ENCODE data around the gene ARFRP1.
A peak's percentile ranks its signal among the peaks of the same experiment; 100 is the strongest.
"Not testable (repeated sequence)": the region's sequence is repeated elsewhere in the genome, so short reads cannot be mapped to it uniquely, and the experiment has no call there.

ARFRP1 gene

GRCh38 chr20:63671695-63672094 lies 36.1 kb downstream of the ARFRP1 start:
- not testable (repeated sequence) for DNase-seq

- DNase-seq = no peak
Measured at GRCh38 chr20:63668351-63668750, 39.4 kb downstream of the ARFRP1 start.

GRCh38 chr20:63667858-63668257 lies 39.9 kb downstream of the ARFRP1 start:
- DNase-seq = no peak

GRCh38 chr20:63665708-63666107 lies 42.1 kb downstream of the ARFRP1 start:
- DNase-seq = no peak

- DNase-seq = peak; percentile 18
Measured at GRCh38 chr20:63664861-63665594, 42.7 kb downstream of the ARFRP1 start.

GRCh38 chr20:63664143-63664851 lies 43.5 kb downstream of the ARFRP1 start:
- DNase-seq = no peak

- DNase-seq = no peak
Measured at GRCh38 chr20:63663332-63664066, 44.3 kb downstream of the ARFRP1 start.

- DNase-seq = no peak
Measured at GRCh38 chr20:63662813-63663189, 45.0 kb downstream of the ARFRP1 start.

GRCh38 chr20:63661959-63662812 lies 45.6 kb downstream of the ARFRP1 start:
- no peak for DNase-seq

GRCh38 chr20:63661108-63661507 lies 46.7 kb downstream of the ARFRP1 start:
- no peak for DNase-seq

- no peak for DNase-seq
Measured at GRCh38 chr20:63660622-63661021, 47.2 kb downstream of the ARFRP1 start.

- DNase-seq = not testable (repeated sequence)
Measured at GRCh38 chr20:63660174-63660573, 47.6 kb downstream of the ARFRP1 start.

- no peak for DNase-seq
Measured at GRCh38 chr20:63659370-63659769, 48.4 kb downstream of the ARFRP1 start.

GRCh38 chr20:63658749-63659187 lies 49.0 kb downstream of the ARFRP1 start:
- DNase-seq = peak; percentile 28

GRCh38 chr20:63657937-63658748 lies 49.6 kb downstream of the ARFRP1 start, which contains the start of gene RTEL1:
Gene RTEL1 (plus strand): TSS chr20:63658312. CDS start chr20:63659403, 1,091 bp downstream.
- DNase-seq = peak; percentile 87

GRCh38 chr20:63657260-63657936 lies 50.4 kb downstream of the ARFRP1 start:
- DNase-seq = no peak

- no peak for DNase-seq
Measured at GRCh38 chr20:63656451-63656850, 51.3 kb downstream of the ARFRP1 start.

- DNase-seq = no peak
Measured at GRCh38 chr20:63655249-63655648, 52.5 kb downstream of the ARFRP1 start.

- no peak for DNase-seq
Measured at GRCh38 chr20:63653974-63654668, 53.7 kb downstream of the ARFRP1 start.
